Neural cell (in vitro differentiated cells): ENCODE results near the gene UBXN6.

ENCODE experiments used
- CTCF ChIP-seq: fragments of 450-650 bp; IDR thresholded peaks from 2 replicates; pipeline ENCODE4 v1.5.1; 2014; ENCODE audit warnings: antibody characterized with exemption, mild to moderate bottlenecking, moderate library complexity; ENCODE audit not compliant: poor library complexity, severe bottlenecking
- EP300 ChIP-seq: fragments of 450-650 bp; conservative IDR thresholded peaks from 2 replicates; pipeline ENCODE4 v1.6.1; 2014; ENCODE audit warnings: antibody characterized with exemption, mild to moderate bottlenecking, moderate library complexity; ENCODE audit not compliant: poor library complexity, severe bottlenecking
- EZH2 ChIP-seq: fragments of 200-600, 300-800 bp; shearing (Covaris generic), sonication (generic); IDR thresholded peaks from 2 replicates; pipeline ENCODE4 v1.6.1; 2014; ENCODE audit warnings: antibody characterized with exemption, low read length, borderline replicate concordance, mild to moderate bottlenecking; ENCODE audit not compliant: insufficient read depth, poor library complexity, severe bottlenecking
- MXI1 ChIP-seq: fragments of 450-650 bp; conservative IDR thresholded peaks from 2 replicates; pipeline ENCODE4 v1.6.1; 2014; ENCODE audit warnings: antibody characterized with exemption, mild to moderate bottlenecking; ENCODE audit not compliant: poor library complexity, severe bottlenecking
- POLR2AphosphoS5 ChIP-seq: IDR thresholded peaks from 2 replicates; pipeline ENCODE4 v1.6.1; 2012
- RAD21 ChIP-seq: fragments of 450-650 bp; conservative IDR thresholded peaks from 2 replicates; pipeline ENCODE4 v1.6.1; 2014; ENCODE audit warnings: antibody characterized with exemption, mild to moderate bottlenecking, moderate library complexity
- REST ChIP-seq: IDR thresholded peaks from 2 replicates; pipeline ENCODE4 v1.6.1; 2012; ENCODE audit warnings: borderline replicate concordance
- SMC3 ChIP-seq: fragments of 450-650 bp; conservative IDR thresholded peaks from 2 replicates; pipeline ENCODE4 v1.6.1; 2014; ENCODE audit warnings: antibody characterized with exemption, mild to moderate bottlenecking, moderate library complexity; ENCODE audit not compliant: poor library complexity
- TAF1 ChIP-seq: IDR thresholded peaks from 2 replicates; pipeline ENCODE4 v1.6.1; 2012; ENCODE audit warnings: low read depth

GRCh38 chr19:4494691-4495064 is 37.1 kb upstream of the UBXN6 start:
- TF ChIP-seq EZH2 = no peak
- no peak for TF ChIP-seq CTCF
- TF ChIP-seq MXI1 = no peak
- TF ChIP-seq RAD21 = no peak
- no peak for TF ChIP-seq EP300
- no peak for TF ChIP-seq REST
- TF ChIP-seq POLR2AphosphoS5 = no peak
- TF ChIP-seq SMC3 = no peak
- no peak for TF ChIP-seq TAF1
